ENCODE results near the gene ATRAID. TPM values are rescaled to one million over a fixed set of nuclear protein-coding genes. Genes with fewer than 3 reads are reported as not detected.

Gene ATRAID
- total and polyA plus RNA-seq, 2 donors (not counting 3 experiments of a cell fraction or from before 2014, with no cell fraction given), result 84.3 to 283 TPM

- Histone ChIP-seq H3K27me3 (ENCODE audit: control insufficient read depth in 2 of 2, insufficient read depth in 2 of 2, low read length in 2 of 2) (no peaks in the 10 kb centered on the region), H3K36me3 (ENCODE audit: control insufficient read depth in 2 of 2, extremely low read depth in 1 of 2, insufficient read depth in 2 of 2, low read length in 2 of 2) (peaks cover 28 to 37% of the 10 kb centered on the region in 2 experiments), H2AFZ (ENCODE audit: low read depth, low read length) (no peak overlapping the region), H3K4me1 (ENCODE audit: control insufficient read depth, extremely low read depth, insufficient read depth, low read length) (peaks cover 13% of the 10 kb centered on the region), H3K9me3 (replicated peaks; ENCODE audit: control insufficient read depth, insufficient read depth, low read length) (no peaks in the 10 kb centered on the region), H3K27ac (ENCODE audit: insufficient read depth, low read depth, low read length) (no peak overlapping the region), H3K4me2 (ENCODE audit: insufficient read depth, low read length) (no peak overlapping the region), H3K79me2 (ENCODE audit: control insufficient read depth, insufficient read depth, low read length) (peaks cover 24% of the 10 kb centered on the region), H3K9ac (replicated peaks; ENCODE audit: extremely low read depth, insufficient read depth, low read length) (no peak overlapping the region), H3K4me3 (replicated peaks in 1 of 3; ENCODE audit: insufficient read depth in 1 of 3, low read depth in 1 of 3, low read length in 3 of 3) (no peak overlapping the region), H3K9me1 (replicated peaks; ENCODE audit: control insufficient read depth, extremely low read depth, insufficient read depth, low read length) (no peaks in the 10 kb centered on the region), H4K20me1 (replicated peaks; ENCODE audit: control insufficient read depth, extremely low read depth, insufficient read depth, low read length) (no peaks in the 10 kb centered on the region)
- ChIA-PET CTCF (no interaction called here), POLR2A (no interaction called here)
- DNase-seq (ENCODE audit: low read depth, low spot score) (no peak), FAIRE-seq (no peak)
- dilution Hi-C loops (cut with MboI; ENCODE audit: extremely low pct_ligation_motif_present, low sequenced_read_pairs), result no loop called here
- BruUV-seq (replicated peaks), result no TSS peak
- TF ChIP-seq MAX (IDR thresholded peaks at IDR 0.05; ENCODE audit: insufficient read depth, insufficient read length) (no peak), POLR2A (IDR thresholded peaks at IDR 0.05; ENCODE audit: low read depth, low read length) (no peak), EZH2 (IDR thresholded peaks at IDR 0.05; ENCODE audit: borderline replicate concordance, low read depth, low read length, severe bottlenecking) (no peak), MYC (IDR thresholded peaks at IDR 0.05; ENCODE audit: low read depth, low read length) (no peak), FOS (IDR thresholded peaks at IDR 0.05; ENCODE audit: borderline replicate concordance, insufficient read depth, low read length) (no peak), JUN (IDR thresholded peaks at IDR 0.05; ENCODE audit: borderline replicate concordance, insufficient read depth, insufficient read length, low read depth) (no peak), POLR2AphosphoS5 (IDR thresholded peaks at IDR 0.05; ENCODE audit: insufficient read depth, low read depth, low read length) (no peak), CTCF (IDR thresholded peaks at IDR 0.05; ENCODE audit: extremely low read depth in 1 of 2, insufficient read depth in 1 of 2, low read depth in 1 of 2, low read length in 2 of 2) (no peak), GATA2 (IDR thresholded peaks at IDR 0.05; ENCODE audit: insufficient read depth, insufficient read length, low read depth, low read length) (no peak)
- intact Hi-C loops (cut with micrococcal nuclease), result no loop called here
These were observed 10.6 kb downstream of the ATRAID start for GRCh38 chr2:27222407-27222806.

Measured in endothelial cell of umbilical vein (primary cell).